ENCODE measurements around the gene TRIP11. TPM values are rescaled to one million over a fixed set of nuclear protein-coding genes. Genes with fewer than 3 reads are reported as not detected.

Gene TRIP11
- total and polyA plus RNA-seq, 2 of the 13 experiments (the other 11 are each of a cell fraction or from before 2014, with no cell fraction given) = 10.9 to 32.8 TPM

GRCh38 chr14:91956616-91957015, 83.2 kb downstream of the TRIP11 start:
- Histone ChIP-seq H3K79me2 (ENCODE audit: insufficient read depth, low read length) (no peaks in the 10 kb centered on the region), H3K36me3 (replicated peaks in 1 of 2; ENCODE audit: control insufficient read depth in 1 of 2, insufficient read depth in 2 of 2, low read length in 2 of 2) (no peaks in the 10 kb centered on the region), H3K9me3 (ENCODE audit: low read length) (no peaks in the 10 kb centered on the region), H2AFZ (ENCODE audit: low read length) (no peak overlapping the region), H4K20me1 (ENCODE audit: insufficient read depth, low read length) (no peaks in the 10 kb centered on the region), H3K27ac (ENCODE audit: extremely low read length, insufficient read depth, low read length) (no peak overlapping the region), H3K4me1 (ENCODE audit: insufficient read depth, low read length) (peaks cover 54% of the 10 kb centered on the region), H3K27me3 (ENCODE audit: control insufficient read depth in 1 of 2, insufficient read depth in 2 of 2, low read length in 2 of 2) (no peaks in the 10 kb centered on the region), H3K4me3 (replicated peaks in 1 of 3; ENCODE audit: insufficient read depth in 1 of 3, low read depth in 2 of 3, low read length in 3 of 3) (no peak overlapping the region), H3K9ac (ENCODE audit: insufficient read depth, low read depth, low read length) (no peak overlapping the region), H3K4me2 (ENCODE audit: low read depth, low read length) (no peak overlapping the region)
- in situ Hi-C loops (cut with HindIII; ENCODE audit: extremely low pct_ligation_motif_present, low pct_unique_long_range_greater_than_20kb) = no loop called here
- WGBS (ENCODE audit: low lambda C conversion rate) = 87% methylated on average over 5 of the region's 5 CpGs
- ChIA-PET CTCF (ENCODE audit: low intra/inter-chr PET ratio, low total read pairs) (no interaction called here), POLR2A (no interaction called here)
- FAIRE-seq (no peak), ATAC-seq (no peak), DNase-seq (ENCODE audit: low spot score) (no peak)
- intact Hi-C loops (cut with micrococcal nuclease; ENCODE audit: unreplicated experiment) = no loop called here
- BruUV-seq (replicated peaks) = no TSS peak
- TF ChIP-seq DNMT1 (CRISPR knock-in tag; IDR thresholded peaks at IDR 0.05) (no peak), ZNF382 (CRISPR knock-in tag; IDR thresholded peaks at IDR 0.05; ENCODE audit: borderline replicate concordance) (no peak), ATF7-NPFF (CRISPR knock-in tag; IDR thresholded peaks at IDR 0.05; ENCODE audit: low read depth) (no peak), NR0B2 (CRISPR knock-in tag; IDR thresholded peaks at IDR 0.05) (no peak), BCLAF1 (IDR thresholded peaks at IDR 0.05) (no peak), ZBTB39 (CRISPR knock-in tag; IDR thresholded peaks at IDR 0.05) (no peak), ATF3 (CRISPR knock-in tag; IDR thresholded peaks at IDR 0.05) (no peak), RARA (CRISPR knock-in tag; IDR thresholded peaks at IDR 0.05) (no peak), WIZ (CRISPR knock-in tag; IDR thresholded peaks at IDR 0.05) (no peak), ZNF563 (CRISPR knock-in tag; IDR thresholded peaks at IDR 0.05) (no peak), ZNF33A (CRISPR knock-in tag; IDR thresholded peaks at IDR 0.05; ENCODE audit: borderline replicate concordance) (no peak), FOXK1 (CRISPR knock-in tag; IDR thresholded peaks at IDR 0.05; ENCODE audit: borderline replicate concordance, low read depth) (no peak), ZBTB43 (CRISPR knock-in tag; conservative IDR thresholded peaks at IDR 0.05) (no peak), PHF20 (CRISPR knock-in tag; IDR thresholded peaks at IDR 0.05) (no peak), ZBTB4 (CRISPR knock-in tag; IDR thresholded peaks at IDR 0.05; ENCODE audit: borderline replicate concordance) (no peak)

Data from HepG2 (cell line).